NCI-H1417 (cell line): ENCODE results near the gene FAM98A.

Experiments
- DNase-seq, 3 experiments: peaks; one replicate each; lab custom pipeline; 2025; lab: John Stamatoyannopoulos, UW

The FAM98A gene

DNA sequence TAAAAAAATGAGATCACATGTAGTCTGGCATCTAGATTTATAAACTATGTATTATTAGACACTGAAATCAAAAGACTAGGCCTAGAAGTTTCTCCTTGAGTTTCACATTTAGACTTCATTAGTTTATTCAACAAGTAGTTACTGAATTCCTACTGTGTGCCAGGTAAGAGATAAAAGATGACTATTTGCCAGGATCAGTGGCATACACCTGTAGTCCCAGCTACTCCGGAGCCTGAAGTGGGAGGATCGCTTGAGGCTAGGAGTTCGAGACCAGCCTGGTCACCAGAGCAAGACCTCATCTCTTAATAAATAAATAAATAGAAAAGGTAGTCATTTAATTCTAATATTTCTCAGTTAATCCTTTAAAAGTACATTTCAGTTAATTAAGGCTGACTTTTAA, 2.1 kb downstream of the FAM98A start:
- no peak for DNase-seq

GRCh38 chr2:33595385-33595784, 3.7 kb downstream of the FAM98A start:
- no peak for DNase-seq

GRCh38 chr2:33589444-33589843, 9.7 kb downstream of the FAM98A start:
- no peak for DNase-seq

DNA sequence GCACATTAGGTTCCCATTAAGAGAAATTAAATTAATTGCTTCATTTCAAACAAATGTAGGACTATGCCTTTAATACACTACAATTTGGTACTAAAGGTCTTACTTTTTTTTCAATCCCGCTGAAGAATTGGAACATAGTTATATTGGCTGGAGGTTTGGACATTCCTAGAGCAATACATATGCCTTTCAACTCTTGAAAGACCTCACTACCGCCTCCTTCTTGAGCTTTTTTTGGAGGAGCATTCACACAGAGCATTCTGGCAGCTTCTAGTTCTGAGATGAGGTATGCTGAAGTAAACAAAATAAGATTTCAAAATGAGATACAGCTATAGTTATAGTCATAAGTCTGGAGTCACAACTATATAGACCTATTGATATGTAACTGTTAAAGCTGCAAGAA, 10.9 kb downstream of the FAM98A start:
- no peak for DNase-seq

DNA sequence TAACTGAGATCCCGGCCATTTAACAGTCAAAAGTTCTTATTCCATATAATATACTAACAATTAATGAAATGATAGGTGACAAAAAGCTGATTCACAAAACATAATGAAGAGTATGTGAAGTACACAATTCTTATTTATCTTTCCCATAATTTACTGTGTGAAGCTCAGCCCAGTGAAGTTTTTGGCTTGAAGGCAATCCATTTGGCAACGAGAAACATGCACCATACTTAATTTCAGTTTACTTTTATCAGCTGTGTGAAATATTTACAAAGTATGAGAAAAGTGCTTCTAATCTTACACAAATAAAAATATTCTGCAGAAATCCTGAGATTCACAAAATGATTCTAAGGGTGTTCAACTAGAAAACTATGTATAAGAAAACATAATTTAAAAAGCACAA, 12.3 kb downstream of the FAM98A start:
- DNase-seq, result no peak

- DNase-seq, result peak; percentile 3 to 63 (median 34)
Observed at GRCh38 chr2:33583194-33583938, 15.7 kb downstream of the FAM98A start.

GRCh38 chr2:33581872-33582271, 17.2 kb downstream of the FAM98A start:
- no peak for DNase-seq

DNA sequence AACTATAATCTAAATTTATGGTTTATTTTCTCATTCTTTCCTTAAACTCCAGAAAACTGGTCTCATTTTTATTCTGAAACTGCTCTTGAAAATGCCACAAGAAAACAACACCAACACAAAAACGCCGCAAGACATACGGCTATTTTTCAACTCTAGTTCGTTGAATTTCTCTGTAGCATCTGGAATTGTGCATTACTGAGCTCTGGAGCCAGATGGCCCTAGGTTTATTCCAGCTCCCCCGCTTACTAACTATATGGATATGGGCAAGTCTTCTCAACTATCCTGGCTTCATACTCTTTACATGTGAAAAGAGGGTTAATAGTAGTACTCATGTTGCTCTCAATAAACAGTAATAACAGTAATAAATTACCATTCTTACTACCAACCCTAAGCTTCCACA, 19.9 kb downstream of the FAM98A start:
- no peak for DNase-seq

DNA sequence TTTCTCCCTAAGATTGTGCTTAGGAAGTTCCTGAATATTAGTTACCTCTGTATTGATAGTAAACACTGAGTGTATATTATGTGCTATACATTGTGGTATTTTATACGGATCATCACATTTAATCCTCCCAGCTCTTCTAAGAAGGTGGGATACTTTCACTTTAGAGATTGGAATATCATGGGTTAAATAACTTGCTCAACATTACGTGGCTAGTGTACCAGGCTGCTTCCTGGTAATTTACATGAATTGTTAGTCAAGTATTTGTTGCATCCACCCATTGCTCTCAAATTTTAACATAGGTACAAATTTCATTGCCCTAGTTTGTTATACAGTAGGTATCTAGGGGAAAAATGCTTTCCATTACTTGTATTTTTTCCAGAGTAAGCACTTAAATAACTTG, 21.4 kb downstream of the FAM98A start:
- DNase-seq, result no peak

- no peak for DNase-seq
Observed at GRCh38 chr2:33577084-33577483, 22.0 kb downstream of the FAM98A start.

- DNase-seq, result no peak
Observed at GRCh38 chr2:33573657-33574056, 25.4 kb downstream of the FAM98A start.

- DNase-seq, result no peak
Observed at GRCh38 chr2:33570681-33571080, 28.4 kb downstream of the FAM98A start.

DNA sequence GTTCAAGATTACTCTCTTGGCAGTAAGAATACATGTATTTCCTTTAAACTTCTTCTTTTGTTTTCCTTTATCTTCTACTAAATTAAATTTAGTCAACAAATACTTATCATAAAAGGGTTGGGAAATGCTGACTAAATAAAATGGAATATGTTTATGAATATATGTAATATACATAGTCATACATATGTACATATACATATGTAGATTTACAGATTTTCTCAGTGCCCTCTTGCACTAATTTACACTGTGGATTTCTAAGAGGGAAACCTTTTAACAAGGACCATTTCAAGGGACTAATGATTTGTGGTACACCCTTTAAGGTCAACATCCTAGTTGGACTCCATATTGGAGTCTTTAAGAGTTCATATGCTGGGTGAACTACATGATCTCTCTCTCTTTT, 37.2 kb downstream of the FAM98A start:
- DNase-seq, result no peak

DNA sequence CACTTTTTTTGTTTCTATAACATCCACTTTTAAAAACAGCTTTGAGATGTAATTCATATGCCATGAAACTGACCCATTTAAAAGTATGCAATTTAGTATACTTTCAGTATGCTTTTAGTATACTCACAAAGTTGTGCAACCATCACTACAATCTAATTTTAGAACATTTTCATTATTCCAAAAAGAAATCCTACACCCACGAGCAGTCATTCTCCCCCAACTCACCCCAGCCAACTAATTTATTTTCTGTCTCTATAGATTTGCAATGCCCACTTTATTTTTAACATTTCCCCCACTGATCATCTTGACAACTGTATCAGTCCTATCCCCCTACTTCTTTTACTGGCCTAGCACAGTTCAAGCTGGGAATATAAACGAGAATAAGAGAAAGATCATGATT, 39.1 kb downstream of the FAM98A start:
- no peak for DNase-seq

GRCh38 chr2:33559328-33559727, 39.8 kb downstream of the FAM98A start:
- DNase-seq, result no peak

GRCh38 chr2:33555681-33556080, 43.4 kb downstream of the FAM98A start:
- no peak for DNase-seq

DNA sequence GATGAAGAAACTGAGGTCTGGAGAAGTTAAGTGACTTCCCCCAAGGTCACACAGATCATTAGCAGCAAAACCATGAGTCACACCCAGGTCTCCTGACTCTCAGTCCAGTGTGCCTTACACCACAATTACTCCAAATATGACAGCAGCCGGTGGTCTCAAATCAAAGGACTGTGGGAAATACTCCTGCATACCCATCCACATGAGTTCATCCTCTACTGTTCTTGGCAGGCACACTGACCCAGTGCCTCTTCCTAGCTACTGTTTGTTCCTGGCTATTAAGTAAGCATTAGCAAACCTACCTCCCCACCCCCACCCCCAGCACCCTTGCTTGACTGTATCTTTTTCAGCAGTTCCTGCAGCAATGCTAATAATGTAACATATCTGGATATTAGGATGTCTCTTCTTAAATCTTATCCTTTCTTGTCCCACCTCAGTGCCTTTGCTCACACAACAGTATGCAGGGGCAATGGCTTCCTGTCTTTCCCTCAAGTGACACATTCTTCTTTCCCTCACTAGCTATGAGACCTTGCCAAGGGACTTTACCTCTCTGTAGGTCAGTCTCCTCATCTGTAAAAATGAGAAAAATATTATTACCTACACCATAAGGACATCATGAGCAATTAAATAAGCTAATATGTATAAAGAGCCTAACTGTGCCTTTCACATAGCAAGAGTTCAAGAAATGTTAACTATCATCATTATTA, 46.2 kb downstream of the FAM98A start:
- DNase-seq, result no peak

- no peak for DNase-seq
Observed at GRCh38 chr2:33550206-33550605, 48.9 kb downstream of the FAM98A start.

GRCh38 chr2:33541243-33541642, 57.9 kb downstream of the FAM98A start:
- no peak for DNase-seq

DNA sequence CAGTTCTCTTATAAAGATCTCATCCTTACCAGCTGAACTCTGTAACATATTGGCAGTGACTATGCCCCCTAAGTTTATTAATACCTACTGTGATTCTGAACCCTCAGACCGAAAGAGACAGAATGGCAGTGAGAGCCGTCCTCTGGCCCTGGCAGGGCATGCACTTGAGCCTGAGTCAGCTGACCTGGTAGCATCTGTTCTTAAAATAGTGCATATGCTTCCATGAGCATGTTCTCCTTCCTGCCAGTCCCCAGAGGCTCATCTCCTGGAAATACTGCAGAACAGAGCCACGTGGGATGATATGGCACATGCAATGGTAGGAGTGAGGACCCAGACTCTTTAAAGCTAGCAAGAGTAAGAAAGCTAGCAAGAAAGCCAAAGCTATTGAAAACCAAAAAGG, 63.7 kb downstream of the FAM98A start:
- DNase-seq, result peak in 1 of 3 experiments; percentile 27
